DMS53 treated with DMSO at 0.1 percent for 48 hours (cell line): Measurements from ENCODE around the gene STIMATE.

Source experiments
- DNase-seq: peaks from one replicate; lab custom pipeline; 2025; ENCODE audit not compliant: unreplicated experiment; lab: John Stamatoyannopoulos, UW

Gene STIMATE

DNA sequence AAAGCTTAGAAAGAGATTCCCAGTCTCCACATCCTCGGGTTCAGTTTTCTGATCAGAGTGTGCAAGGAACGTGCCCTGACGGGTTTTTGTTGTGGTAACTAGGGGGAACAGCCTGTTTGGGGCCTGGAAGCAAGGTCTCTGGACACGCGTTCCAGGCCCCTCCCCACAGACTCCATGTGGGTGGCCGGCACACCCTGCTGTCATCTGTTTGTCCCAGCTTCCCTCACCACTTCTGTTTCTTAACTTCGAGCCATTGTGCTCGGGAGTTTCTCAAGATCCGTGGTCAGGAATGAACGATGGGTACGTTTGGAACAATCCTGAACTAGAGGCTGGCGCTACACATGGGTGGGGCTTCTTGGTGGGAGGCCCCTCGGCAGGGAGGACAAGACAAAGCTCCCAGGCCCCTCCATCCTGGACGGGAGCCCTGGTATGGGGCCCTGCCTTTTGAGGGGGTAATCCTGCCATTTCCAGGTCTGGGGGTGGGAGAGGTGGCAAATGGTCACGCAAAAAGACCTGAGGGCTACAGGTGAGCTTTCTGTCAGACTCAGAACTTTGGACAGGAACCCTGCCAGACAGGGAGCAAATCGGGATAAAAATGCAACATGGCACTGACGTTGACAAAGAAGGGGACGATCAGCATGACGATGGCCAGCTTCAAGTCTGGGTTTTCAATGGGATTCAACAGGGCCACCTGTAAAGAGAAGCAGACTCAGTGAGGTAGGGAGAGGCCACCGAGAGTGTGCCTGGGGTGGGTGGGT lies 54.1 kb downstream of the STIMATE start:
- no peak for DNase-seq

DNA sequence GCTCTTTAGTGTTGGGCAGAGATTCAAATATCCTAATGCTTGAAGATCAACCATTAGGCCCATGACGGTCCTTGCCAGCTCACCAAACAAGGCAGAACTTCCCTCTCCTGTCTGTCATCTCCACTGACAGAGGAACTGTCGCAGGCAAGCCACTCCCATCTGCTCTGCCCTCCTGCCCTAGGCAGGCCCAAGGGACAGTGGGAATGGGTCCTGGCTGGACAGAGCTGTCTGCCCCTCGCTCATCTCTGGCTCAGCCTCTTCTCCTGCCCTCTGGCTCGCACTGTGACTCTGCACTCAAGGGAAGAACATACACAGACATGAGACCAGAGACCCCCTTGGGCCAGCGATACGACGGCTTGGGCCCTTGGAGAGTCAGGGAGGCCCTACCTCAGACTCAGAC lies 54.9 kb downstream of the STIMATE start:
- no peak for DNase-seq

GRCh38 chr3:52841981-52842340 lies 55.4 kb downstream of the STIMATE start:
- no peak for DNase-seq

DNA sequence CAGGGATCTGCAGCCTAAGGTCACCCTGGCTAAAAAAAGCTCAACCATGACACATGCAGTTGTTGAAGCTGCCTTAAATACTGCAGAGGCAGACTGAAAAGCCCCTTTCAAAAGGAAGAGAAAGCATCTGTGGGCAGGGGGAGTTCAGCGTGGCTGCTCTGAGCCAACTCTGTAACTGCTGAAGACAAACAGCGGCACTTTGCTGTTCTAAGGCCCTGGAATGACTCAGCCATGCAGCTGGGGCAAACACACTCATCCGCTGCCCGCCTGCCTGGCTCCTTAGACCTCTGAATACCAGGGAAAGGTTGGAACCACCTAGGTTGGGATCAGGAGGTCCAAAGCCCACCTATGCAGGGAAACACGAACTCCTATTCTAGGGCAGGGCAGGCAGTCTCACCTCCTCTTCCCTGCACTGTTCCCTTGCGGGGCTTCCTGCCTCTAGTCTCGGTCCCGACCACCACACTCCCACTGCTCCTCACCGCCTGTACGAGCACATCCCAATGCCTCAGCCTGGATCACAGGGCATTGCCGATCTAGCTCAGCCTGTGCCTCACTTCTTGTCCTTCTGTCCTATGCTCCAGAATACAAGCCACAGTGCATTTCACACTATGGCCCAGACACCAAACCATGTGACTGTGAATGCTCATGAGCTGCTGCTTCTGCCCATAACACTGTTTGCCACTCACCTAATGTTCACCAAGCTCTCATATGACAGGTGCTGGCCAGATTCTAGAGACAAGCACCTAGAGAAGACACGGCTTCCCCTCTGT lies 56.0 kb downstream of the STIMATE start:
- DNase-seq, result no peak

DNA sequence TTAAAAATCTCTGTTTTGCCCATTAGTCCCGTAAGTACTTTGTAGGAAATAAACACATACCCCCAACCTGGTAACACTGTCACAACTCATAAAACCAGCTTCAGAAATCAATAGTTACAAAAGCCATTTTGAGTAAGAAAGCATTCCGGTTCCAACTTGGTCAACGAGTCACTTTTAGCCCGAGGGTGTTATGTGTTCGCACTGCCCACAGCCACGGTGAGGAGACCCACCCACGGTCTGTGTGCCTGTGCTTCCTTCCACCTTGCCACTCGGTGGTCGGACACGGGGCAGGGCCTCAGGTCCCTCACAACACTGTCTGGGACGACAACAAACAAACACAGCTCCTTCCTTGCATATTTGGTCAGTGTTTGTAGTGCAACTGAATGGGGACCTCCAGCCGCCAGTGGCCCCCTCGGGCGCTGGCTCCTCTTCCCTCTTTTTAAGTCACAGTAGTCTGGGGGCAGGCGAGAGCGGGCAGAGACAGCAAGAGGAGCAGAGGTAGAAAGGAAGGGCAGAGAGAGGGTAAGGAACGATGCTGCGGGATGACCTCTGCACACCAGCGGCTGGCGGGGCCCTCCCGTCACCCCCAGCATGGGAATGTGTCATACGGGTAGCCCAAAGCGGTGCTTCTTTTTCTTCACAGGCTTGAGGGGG lies 57.3 kb downstream of the STIMATE start:
- no peak for DNase-seq

GRCh38 chr3:52839268-52839575 lies 58.1 kb downstream of the STIMATE start:
- DNase-seq, result no peak

DNA sequence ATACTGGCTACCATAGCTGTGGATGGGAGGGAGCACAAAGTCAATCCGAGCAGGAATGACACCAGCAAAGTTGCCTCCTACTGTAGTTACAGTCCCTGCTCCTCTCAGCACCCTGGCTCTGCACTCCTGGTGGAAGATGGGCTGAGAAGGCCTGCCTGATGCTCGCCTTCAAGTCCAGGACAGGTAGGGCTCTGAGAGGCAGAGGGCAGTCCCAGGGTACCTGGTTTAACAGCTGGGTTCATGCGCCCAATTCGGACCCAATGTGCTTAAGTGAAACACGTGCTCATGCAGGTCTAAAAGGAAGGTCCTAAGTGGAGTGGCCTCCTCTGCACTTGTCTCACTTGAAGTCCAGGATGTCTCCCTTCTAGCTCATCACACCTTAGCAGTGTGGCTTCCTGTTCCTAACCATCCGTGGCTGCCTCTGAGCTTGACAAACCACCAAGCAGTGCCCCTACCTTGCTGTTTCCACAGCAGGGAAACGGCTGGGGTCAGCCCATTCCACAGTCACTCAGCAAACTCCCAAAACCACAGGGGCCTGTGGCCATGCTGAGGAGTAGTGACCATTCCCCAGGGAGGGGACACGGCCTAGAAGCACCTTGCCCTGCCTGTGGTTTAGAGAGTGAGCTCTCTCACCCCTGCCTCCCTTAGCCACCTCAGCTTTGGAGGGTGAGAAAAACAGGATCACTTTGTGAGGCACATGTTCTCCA lies 58.6 kb downstream of the STIMATE start:
- no peak for DNase-seq

DNA sequence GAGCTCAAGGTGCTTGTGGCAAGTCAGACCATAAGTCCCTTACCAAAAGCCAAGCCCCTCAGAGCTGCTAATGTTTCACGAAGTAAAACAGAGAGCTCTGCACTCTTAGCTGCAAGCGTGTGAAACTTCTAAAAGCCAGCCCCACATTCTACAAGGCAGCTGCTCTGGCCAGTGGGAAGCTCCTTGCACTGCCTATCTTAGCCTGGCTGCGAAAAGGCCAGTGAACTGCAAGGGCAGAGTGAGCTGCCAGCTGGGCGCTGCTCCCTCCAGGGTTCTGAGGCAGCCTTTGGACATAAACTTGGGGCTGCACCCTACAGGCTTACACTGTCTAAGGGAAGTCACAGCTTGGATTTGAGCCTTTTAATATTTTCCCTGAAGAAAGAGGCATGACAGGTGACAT lies 60.4 kb downstream of the STIMATE start:
- no peak for DNase-seq

DNA sequence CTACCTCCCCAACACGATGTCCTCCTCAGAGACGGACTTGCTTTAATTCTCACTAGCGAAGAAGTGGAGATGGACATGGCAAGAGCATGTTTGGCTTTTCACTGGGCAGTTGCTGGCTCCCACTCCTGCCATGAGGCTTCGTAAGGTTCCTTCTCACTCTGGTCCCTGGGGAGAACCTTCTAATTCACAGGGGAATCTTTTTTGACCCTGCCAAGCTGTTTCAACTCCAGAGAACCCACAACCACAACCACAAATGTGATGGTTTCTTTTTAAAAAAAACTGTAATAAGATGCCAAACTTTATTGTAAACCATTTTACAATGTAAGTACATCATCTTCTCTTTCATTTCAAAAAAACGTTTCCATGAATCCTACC lies 60.9 kb downstream of the STIMATE start:
- DNase-seq, result no peak

GRCh38 chr3:52835766-52836470 lies 61.4 kb downstream of the STIMATE start:
- DNase-seq, result no peak

DNA sequence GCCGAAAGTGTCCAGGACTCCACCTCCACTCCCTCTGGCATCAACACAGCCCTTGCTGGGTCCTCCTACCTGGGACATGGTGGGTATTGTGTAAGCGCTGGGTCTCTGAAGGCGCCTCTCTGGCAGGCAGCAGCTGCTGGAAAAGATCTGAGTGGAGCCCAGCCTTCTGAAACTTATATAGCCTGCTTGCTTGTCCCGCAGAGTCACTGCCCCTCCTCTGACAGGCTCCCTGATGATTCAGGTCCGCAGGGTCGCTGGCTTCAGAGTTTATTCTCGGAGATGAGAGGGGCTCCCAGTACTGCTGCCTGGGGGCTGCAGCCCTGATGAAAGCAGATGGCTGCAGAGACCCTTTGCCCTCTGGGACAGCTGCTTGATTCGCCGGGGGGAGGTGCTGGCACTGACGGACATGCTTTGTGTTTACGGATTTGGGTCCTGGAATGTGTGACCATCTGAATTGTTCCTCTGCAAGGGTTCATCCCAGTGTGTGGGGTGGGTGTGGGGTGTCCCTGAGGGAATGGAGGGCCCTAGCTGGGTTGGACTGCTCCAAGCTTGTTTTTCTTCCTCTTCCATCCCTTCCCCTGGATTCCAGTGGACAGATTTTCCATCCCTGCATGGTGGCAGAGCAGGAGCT lies 62.4 kb downstream of the STIMATE start, which contains the start of gene MUSTN1:
MUSTN1 (minus strand) TSS at position 149 of the 631 bp plus-strand sequence; CDS start at position 78, 71 bp downstream.
- DNase-seq, result no peak

DNA sequence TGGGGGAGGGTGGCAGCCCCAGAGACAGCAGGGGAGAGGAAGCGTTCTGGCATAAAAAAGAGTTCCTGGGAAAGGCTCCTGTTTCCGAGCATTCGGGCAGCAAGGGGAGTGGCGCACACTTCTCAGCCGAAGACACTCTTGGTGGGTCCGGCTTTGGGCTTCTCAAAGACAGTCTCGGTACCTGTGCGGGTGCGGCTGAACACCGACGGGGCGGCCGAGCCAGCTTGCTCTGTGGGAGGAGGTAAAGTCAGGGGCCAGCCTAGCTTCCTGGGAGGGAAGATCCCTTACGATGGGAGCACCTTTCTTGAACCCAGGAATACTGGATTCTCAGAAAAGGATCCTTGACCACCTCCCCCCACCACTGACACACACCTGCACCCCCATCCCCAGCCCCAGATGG lies 64.1 kb downstream of the STIMATE start:
- DNase-seq, result no peak

DNA sequence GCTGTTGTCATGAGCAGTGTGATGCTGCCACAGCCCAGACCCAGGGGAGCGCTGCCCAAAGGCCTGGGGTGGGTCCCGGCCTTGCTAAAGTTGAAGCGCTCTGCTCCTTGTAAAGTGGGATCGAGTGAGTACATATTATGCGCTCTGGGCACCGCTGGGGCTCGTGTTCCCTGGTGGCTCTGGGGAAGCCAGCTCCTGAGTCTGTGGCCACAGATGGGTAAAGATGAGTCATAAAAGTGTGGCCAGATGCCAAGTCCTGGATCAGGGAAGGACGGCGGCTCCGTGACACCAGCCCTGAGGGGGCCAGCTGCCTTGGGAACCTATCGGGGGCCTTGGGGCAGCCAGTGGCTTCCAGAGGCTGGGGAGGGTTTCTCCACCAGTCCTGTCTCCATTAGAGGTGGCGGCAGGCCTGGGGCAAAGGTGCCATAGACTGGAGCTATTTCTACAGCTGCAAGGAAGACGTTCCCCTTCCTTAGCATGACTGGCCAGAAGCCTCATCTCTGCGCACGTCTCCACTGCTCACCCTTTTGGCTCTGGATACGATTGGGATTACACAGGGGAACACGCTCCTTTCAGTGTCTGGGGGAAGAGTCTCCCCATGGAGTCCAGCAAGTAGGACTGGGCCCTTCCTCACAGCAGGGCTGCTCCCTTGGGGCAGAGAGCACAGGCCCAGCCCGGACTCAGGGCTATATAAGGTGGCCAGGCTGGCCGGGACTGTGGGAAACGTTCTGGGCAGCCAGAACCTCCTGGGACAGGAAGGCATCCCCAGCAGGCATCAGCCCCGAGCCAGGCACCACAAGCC lies 65.6 kb downstream of the STIMATE start:
- DNase-seq, result peak; percentile 13

DNA sequence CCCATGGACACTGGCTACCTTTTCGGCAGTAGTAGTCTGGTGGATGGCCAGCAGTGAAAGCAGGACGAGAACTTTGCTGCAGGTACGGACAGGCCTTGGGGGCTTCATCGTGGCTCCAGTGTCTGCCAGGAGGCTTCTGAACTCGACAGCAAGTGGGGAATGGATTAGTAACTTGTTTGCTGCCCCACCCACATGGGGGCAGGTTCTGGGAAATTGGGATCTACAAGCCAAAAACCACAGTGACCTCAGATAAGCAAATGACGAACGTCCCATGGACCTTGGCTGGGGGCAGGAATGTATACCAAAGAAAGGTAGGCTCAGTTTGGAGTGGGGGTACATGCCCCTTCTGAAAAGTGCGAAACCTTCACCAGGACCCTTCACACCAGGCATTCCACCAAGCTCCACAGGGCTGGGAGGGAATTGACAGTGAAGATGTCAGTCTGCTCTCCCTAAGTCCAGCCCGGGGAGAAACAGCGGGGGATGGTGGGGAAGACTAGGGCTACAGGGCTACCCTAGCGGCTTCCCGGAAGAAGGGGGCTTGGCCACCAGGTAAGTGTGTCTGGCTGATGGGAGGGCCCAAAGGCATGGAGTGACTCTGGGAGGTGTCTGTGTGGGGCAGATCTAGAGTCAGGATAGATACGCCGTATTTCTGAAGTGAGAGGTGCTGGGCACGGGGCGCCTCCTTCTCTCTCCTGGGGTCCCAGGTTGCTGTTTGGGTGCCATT lies 66.7 kb downstream of the STIMATE start, which contains the start of gene ITIH4:
ITIH4 (minus strand) TSS at position 138 of the 724 bp plus-strand sequence; CDS start at position 108, 30 bp downstream.
- DNase-seq, result no peak

- no peak for DNase-seq
Observed at GRCh38 chr3:52829906-52830463, 67.4 kb downstream of the STIMATE start.

- DNase-seq, result no peak
Observed at GRCh38 chr3:52829482-52829881, 67.9 kb downstream of the STIMATE start.

- DNase-seq, result no peak
Observed at GRCh38 chr3:52827866-52828376, 69.4 kb downstream of the STIMATE start.

DNA sequence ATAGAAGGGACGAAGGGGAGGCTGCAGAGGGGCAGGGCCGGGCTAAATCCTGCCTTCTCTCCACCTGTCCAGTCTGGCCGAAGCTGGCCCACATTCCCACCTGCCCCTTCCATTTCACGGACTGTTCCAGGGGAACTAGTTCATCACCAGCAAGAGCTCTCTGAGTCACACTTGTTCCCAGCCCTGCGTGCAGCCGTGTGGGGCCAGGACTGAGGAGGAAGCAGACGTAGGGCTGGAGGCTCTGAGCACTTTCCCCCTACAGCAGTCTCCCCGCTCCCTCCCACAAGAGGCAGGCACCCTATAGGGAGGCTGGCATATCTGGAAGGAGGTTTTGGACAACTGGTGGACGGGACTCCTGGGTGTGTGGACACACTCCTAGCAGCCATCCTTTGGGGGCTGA lies 69.9 kb downstream of the STIMATE start:
- no peak for DNase-seq
